Subcutaneous abdominal adipose tissue (tissue), 5 donors: ENCODE data around the gene TBCE.
"Not testable (repeated sequence)": the region's sequence is repeated elsewhere in the genome, so short reads cannot be mapped to it uniquely, and the experiment has no call there.

Source experiments
- H3K27ac ChIP-seq: one replicate; pipeline ENCODE4 v1.7.0; 2013; ENCODE audit warnings: low read depth, mild to moderate bottlenecking, inconsistent platforms, low read length, moderate library complexity
- H3K27me3 ChIP-seq, 5 donors: one replicate each; pipeline ENCODE4 v1.7.0; 2013; ENCODE audit warnings: low read length in 5 of 5, inconsistent platforms in 1 of 5; ENCODE audit not compliant: control insufficient read depth in 5 of 5, insufficient read depth in 4 of 5
- H3K36me3 ChIP-seq, 5 donors: one replicate each; pipeline ENCODE4 v1.7.0; 2013; ENCODE audit warnings: low read length in 5 of 5; ENCODE audit not compliant: control insufficient read depth in 5 of 5, insufficient read depth in 5 of 5
- H3K4me1 ChIP-seq, 5 donors: one replicate each; pipeline ENCODE4 v1.7.0; 2013; ENCODE audit warnings: low read length in 5 of 5, mild to moderate bottlenecking in 3 of 5, moderate library complexity in 1 of 5; ENCODE audit not compliant: control insufficient read depth in 5 of 5, insufficient read depth in 5 of 5
- H3K4me3 ChIP-seq, 5 donors: one replicate each; pipeline ENCODE4 v1.7.0; 2013; ENCODE audit warnings: low read length in 5 of 5, low read depth in 1 of 5
- H3K9ac ChIP-seq, 5 donors: one replicate each; pipeline ENCODE4 v1.7.0; 2013; ENCODE audit warnings: low read length in 5 of 5, mild to moderate bottlenecking in 4 of 5, moderate library complexity in 3 of 5
- H3K9me3 ChIP-seq, 5 donors: one replicate each; pipeline ENCODE4 v1.7.0; 2013; ENCODE audit warnings: low read length in 5 of 5; ENCODE audit not compliant: control insufficient read depth in 5 of 5
- donor health status: healthy.
- donor health status: healthy.
- donor health status: healthy.
- donor health status: healthy.
- donor health status: healthy.

TBCE gene

GRCh38 chr1:235442788-235443429 lies 75.7 kb downstream of the TBCE start:
- Histone ChIP-seq H3K27me3 (no peaks in the 10 kb centered on the region), H3K9ac (no peak overlapping the region), H3K4me3 (no peak overlapping the region), H3K27ac (no peak overlapping the region), H3K4me1 (no peaks in the 10 kb centered on the region), H3K36me3 (peaks cover 34 to 75% (median 65%) of the 10 kb centered on the region in 5 donors), H3K9me3 (no peaks in the 10 kb centered on the region)

DNA sequence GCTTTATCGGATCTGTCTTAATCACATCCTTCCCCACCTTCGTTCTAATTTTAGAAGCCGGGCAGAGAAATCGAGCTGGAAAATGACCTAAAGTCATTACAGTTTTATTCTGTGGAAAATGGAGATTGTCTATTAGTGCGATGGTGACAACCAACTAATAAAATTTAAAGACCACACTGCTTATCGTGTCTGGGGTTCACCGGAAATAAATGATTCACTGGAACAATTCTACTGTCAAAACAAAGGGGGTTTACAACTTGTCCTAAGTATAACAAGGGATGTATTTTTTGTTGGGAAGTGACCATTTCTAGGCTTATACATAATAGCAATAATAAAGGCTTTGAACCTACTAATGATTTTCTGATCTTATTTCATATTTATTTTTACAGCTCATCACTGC lies 81.4 kb downstream of the TBCE start:
- H3K4me1 ChIP-seq = no peaks in the 10 kb centered on the region
- no peaks in the 10 kb centered on the region for H3K9me3 ChIP-seq
- no peak overlapping the region for H3K9ac ChIP-seq
- H3K27ac ChIP-seq = no peak overlapping the region
- no peak overlapping the region for H3K4me3 ChIP-seq
- H3K27me3 ChIP-seq = no peaks in the 10 kb centered on the region
- peaks cover 40 to 73% (median 63%) of the 10 kb centered on the region in 5 donors for H3K36me3 ChIP-seq

DNA sequence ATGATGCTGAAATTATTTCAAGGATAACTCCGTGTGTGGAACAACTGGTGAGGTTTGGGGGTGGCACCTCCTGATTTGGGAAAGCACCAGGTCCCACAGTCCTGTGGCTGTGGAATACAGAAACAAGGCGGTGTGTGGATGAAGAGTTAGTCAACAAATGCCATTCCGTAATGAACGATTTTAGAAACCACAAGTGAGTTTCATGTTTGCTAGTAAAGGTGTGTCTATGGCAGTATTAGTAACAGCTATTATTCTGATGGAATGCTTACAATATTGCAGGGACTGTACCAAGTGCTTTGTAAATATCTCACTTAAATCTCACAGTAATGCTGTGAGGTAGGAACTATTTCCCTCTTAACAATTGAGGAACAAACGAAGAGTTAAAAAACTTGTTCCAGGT lies 83.2 kb downstream of the TBCE start:
- Histone ChIP-seq H3K27me3 (no peaks in the 10 kb centered on the region), H3K36me3 (peaks cover 33 to 60% (median 49%) of the 10 kb centered on the region in 5 donors), H3K9me3 (no peaks in the 10 kb centered on the region), H3K4me1 (no peaks in the 10 kb centered on the region), H3K9ac (no peak overlapping the region), H3K27ac (no peak overlapping the region), H3K4me3 (no peak overlapping the region)

- Histone ChIP-seq H3K4me1 (no peaks in the 10 kb centered on the region), H3K9ac (no peak overlapping the region), H3K27me3 (no peaks in the 10 kb centered on the region), H3K4me3 (no peak overlapping the region), H3K36me3 (peaks cover 30 to 54% (median 44%) of the 10 kb centered on the region in 5 donors), H3K27ac (no peak overlapping the region), H3K9me3 (no peaks in the 10 kb centered on the region)
Observed at GRCh38 chr1:235450886-235451483, 83.8 kb downstream of the TBCE start.

- Histone ChIP-seq H3K4me1 (no peaks in the 10 kb centered on the region), H3K9ac (no peak overlapping the region), H3K4me3 (no peak overlapping the region), H3K27me3 (no peaks in the 10 kb centered on the region), H3K36me3 (peaks cover 13 to 30% (median 22%) of the 10 kb centered on the region in 5 donors), H3K27ac (no peak overlapping the region), H3K9me3 (no peaks in the 10 kb centered on the region)
Observed at GRCh38 chr1:235454021-235454420, 86.8 kb downstream of the TBCE start.

- H3K9ac ChIP-seq = no peak overlapping the region
- H3K36me3 ChIP-seq = peaks cover 8 to 26% (median 16%) of the 10 kb centered on the region in 5 donors
- no peaks in the 10 kb centered on the region for H3K27me3 ChIP-seq
- H3K4me3 ChIP-seq = no peak overlapping the region
- H3K4me1 ChIP-seq = no peaks in the 10 kb centered on the region
- H3K27ac ChIP-seq = no peak overlapping the region
- no peaks in the 10 kb centered on the region for H3K9me3 ChIP-seq
Observed at GRCh38 chr1:235455097-235455496, 87.9 kb downstream of the TBCE start.

GRCh38 chr1:235455823-235456222 lies 88.6 kb downstream of the TBCE start:
- Histone ChIP-seq H3K9me3 (no peaks in the 10 kb centered on the region), H3K4me1 (no peaks in the 10 kb centered on the region), H3K9ac (no peak overlapping the region), H3K4me3 (no peak overlapping the region), H3K27me3 (no peaks in the 10 kb centered on the region), H3K36me3 (peaks cover 3 to 19% (median 9%) of the 10 kb centered on the region in 5 donors), H3K27ac (no peak overlapping the region)

DNA sequence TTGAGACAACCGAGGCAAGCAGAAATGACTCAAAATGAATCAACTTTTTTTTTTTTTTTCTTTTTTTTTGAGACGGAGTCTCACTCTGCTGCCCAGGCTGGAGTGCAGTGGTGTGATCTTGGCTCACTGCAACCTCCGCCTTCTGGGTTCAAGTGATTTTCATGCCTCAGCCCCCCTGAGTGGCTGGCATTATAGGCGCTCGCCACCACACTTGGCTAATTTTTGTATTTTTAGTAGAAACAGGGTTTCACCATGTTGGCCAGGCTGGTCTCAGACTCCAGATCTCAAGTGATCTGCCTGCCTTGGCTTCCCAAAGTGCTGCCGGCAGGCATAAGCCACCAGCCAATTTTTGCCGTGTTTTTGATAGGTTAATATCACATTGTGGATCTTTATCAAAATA lies 90.6 kb downstream of the TBCE start:
- not testable (repeated sequence) for H3K27me3 ChIP-seq, H3K9ac ChIP-seq, H3K9me3 ChIP-seq, H3K4me3 ChIP-seq, H3K27ac ChIP-seq, H3K4me1 ChIP-seq
- peaks cover 0 to 12% (median 5%) of the 10 kb centered on the region in 5 donors for H3K36me3 ChIP-seq

- Histone ChIP-seq H3K36me3 (peaks cover 0 to 8% (median 0%) of the 10 kb centered on the region in 5 donors), H3K9ac (no peak overlapping the region), H3K27ac (no peak overlapping the region), H3K4me3 (no peak overlapping the region), H3K27me3 (no peaks in the 10 kb centered on the region), H3K4me1 (no peaks in the 10 kb centered on the region), H3K9me3 (no peaks in the 10 kb centered on the region)
Observed at GRCh38 chr1:235460770-235461169, 93.5 kb downstream of the TBCE start.

- H3K27ac ChIP-seq = no peak overlapping the region
- H3K9me3 ChIP-seq = no peaks in the 10 kb centered on the region
- peaks cover 0 to 11% (median 3%) of the 10 kb centered on the region in 5 donors for H3K36me3 ChIP-seq
- no peaks in the 10 kb centered on the region for H3K4me1 ChIP-seq
- no peak overlapping the region for H3K9ac ChIP-seq
- H3K27me3 ChIP-seq = no peaks in the 10 kb centered on the region
- no peak overlapping the region for H3K4me3 ChIP-seq
Observed at GRCh38 chr1:235461954-235462353, 94.7 kb downstream of the TBCE start.
